GM18867 (cell line): Measurements from ENCODE around the gene RNF213.

ENCODE experiments used
- ATAC-seq: cut with Tn5 transposase; IDR thresholded peaks from one replicate; pipeline ENCODE4 v1.9.1; 2021; ENCODE audit warnings: mild to moderate bottlenecking, moderate library complexity; ENCODE audit not compliant: unreplicated experiment

Gene RNF213

DNA sequence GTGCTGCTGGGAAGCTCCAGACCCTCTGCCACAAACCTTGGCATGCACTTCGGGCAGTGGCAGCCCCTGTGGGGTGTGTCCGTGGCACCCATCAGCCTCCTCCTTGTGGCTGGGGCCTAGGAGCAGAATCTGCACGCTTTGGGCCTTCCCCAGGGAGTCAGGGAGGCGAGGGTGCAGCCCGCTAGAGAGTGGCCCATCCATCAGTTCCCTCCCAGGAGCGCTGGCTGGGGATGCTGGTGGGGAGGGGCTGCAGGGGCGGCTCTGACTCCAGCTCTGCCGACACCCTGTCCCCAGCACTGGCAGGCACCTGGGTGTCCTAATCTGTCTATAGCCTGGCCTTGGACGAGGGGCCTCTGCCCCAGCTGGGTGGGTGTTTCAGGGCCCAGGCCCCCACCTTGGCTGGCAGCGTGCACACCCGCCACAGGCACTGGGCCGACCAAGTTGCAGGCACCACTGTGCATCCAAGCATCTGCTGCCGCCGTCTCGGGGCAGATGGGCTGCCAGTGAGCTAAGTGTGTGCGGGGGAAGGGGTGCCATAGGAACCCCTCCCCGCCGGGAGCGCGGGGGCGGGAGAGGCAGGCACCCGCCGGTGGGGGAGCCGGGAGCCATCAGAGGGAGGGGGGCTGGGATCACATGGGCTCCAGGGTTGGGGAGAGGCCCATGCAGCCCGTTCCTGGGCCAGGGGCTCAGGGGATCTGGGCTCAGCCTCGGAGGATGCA, 184.5 kb downstream of the RNF213 start:
- no peak for ATAC-seq

DNA sequence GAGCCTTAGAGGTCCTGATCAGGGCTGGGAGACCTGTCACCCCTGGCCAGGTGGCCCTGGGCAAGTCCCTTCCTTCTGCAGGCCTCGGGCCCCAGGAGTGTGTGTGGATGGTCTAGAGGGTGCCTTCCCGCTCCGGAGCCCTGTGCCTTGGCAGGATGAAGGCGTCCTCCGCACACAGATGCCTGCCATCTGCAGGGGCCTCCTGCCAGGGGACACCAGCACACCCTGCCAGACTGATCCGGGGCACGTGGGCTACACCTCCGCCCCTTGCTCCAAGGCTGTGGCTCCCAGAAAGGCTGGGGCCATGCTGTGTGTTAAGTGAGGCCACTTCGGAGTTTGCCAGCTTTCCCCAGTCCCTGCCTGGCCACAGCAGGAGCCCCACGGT, 185.1 kb downstream of the RNF213 start:
- no peak for ATAC-seq

DNA sequence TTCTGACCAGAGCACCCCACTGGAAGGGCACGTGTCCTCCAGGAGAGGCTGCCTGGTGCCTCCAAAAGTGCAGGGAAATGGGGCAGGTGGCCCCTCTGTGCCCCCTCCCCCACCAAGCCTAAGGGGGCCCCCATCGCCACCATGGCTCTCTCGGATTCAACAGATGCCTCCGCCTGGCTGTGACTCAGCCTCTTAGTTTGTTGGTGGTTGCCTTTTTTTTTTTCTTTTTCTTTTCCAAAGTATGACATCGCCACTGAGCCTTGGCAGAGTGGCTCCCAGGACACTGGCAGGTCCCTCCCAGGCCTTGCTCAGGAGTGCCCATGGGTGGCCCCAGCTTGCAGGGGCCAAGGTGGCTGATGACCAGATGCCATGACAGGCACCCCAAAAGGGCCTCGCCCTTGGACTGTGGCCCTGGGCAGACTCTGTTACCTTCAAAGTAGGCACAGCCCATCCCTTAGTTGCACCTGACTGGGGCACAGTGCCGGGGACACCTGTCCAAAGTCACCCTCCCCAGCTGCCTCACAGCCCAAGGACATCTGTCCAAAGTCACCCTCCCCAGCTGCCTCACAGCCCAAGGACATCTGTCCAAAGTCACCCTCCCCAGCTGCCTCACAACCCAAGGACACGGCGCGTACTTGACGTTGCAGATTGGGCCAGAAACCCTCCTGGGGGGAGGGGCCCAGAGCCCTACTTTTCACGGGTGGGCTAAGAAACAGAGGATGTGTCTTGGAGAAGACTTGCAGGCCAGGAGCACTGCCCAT, 186.2 kb downstream of the RNF213 start:
- ATAC-seq = no peak

DNA sequence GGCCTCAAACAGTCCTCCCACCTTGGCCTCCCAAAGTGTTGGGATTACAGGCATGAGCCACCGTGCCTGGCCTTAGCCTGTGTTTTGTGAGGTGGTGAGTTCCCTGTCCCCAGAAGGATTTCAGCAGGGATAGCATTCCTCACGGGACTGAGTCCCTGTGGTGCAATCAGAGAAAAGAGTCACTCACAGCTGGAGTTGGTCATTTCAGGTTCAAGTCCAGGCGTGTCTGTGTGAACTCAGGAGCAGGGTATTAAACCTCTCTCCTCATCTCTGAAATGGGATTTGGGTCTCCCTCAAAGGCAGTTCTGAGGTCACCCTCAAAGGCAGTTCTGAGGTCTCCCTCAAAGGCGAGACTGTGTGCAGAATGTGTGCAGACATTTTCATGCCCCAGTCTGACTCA, 187.1 kb downstream of the RNF213 start:
- no peak for ATAC-seq
